HUDEP-2 (cell line): ENCODE data around the gene ERI3.

Source experiments
- DNase-seq, 76 experiments: peaks; one replicate each; lab custom pipeline; 2025; ENCODE audit not compliant: unreplicated experiment in 76 of 76; lab: John Stamatoyannopoulos, UW

The ERI3 gene

DNA sequence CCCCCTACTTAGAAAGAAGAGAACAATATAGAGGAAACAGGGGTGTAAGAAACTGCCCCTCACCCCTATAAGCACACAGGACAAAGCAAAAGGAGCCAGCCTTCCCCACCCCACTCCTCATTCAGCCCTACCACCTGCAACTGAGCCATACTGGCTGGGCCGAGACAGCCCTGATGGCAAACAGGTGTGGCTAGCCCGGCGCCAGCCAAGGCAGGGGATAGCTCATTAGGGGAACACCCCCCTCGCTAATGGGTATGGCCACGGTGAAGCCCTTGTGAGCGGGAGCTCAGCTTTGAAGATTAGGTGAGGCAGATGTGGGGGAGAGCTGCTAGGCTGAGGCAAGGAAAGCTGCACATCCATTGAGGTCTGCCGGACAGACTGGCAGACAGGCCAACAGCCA, 65.5 kb downstream of the ERI3 start:
- no peak for DNase-seq

- no peak for DNase-seq
Observed at GRCh38 chr1:44288883-44289282, 66.2 kb downstream of the ERI3 start.

- DNase-seq: no peak
Observed at GRCh38 chr1:44284184-44284583, 70.9 kb downstream of the ERI3 start.

DNA sequence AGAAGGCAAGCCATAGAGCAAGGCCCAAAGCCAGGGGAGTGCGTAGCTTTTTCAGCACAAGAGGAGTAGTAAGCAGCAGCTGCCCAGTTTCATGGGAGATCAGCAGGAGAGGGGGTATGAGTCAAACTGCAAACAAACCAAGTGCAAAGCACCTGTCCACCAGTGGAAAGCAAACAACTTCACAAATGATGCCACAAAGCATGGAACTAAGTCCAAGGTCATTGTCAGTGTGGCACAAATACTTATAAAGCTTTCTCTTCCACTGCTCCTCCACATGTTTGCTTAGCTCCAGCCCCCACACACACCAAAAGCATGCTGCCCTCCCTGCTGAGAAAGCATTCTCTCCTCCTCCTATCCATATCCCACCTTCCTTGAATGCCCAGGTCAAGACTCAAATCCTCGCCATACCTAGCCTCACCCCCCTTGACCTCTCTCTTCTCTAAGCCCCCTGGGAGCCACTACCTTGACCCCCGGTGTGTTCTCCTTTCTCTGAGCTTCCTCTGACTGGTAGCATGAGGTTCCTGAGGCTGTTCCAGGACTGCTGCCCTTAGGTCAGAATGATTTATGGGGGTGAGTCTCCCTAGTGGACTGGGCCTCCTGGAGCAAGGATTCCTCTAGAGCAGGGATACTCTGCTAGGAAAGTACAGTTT, 71.4 kb downstream of the ERI3 start:
- DNase-seq: no peak

- no peak for DNase-seq
Observed at GRCh38 chr1:44282704-44283426, 72.2 kb downstream of the ERI3 start.

DNA sequence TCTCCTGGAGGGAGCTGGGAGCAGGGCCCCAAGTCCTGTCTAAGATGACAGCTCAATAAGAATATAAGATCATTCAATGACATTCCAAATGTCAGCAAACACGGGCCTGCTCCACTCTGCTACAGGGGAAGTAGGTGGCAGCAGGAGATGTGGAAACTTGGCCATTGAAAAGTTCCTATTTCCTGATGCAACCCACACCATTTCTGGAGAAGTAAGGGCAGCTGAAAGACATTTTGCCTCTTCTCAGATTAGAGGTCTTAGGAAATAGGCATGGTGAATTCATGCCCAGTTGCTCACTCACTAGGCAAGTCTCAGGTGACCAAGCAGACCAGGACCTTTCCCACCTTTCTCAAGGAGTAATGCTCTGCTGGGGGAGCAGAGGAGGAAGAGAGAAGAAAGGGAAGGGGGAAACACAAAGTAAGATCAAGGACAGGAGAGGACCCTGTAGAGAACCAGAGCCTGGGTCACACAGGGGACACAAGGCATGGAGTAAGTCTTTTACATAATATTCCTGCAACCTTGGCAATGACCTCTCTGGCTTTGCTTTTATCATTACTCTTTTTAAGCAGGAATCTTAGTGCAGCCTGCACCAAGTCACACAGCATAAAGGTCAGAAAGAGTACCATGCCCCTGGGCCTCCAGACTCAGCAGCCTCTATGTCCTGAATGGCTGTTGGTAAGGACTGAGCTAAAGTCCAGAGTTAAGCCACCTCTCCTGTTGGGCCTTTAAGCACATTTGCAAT, 72.9 kb downstream of the ERI3 start:
- no peak for DNase-seq

GRCh38 chr1:44276901-44277300, 78.2 kb downstream of the ERI3 start:
- no peak for DNase-seq

DNA sequence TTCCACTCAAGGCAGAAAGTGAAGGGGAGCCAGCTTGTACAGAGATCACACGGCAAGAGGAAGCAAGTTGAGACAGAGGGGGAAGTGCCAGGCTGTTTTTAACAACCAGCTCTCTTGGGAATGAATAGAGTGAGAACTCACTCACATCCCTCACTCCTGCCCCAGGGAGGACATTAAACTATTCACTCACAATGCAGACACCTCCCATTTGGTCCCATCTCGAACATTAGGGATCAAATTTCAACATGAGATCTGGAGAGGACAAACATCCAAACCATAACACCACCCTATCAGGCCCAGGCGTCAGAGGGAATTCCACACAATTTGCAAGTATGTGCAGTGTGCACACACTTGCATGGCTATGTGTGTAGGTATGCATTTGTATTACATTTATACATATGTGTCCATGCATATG, 79.1 kb downstream of the ERI3 start:
- DNase-seq: no peak

DNA sequence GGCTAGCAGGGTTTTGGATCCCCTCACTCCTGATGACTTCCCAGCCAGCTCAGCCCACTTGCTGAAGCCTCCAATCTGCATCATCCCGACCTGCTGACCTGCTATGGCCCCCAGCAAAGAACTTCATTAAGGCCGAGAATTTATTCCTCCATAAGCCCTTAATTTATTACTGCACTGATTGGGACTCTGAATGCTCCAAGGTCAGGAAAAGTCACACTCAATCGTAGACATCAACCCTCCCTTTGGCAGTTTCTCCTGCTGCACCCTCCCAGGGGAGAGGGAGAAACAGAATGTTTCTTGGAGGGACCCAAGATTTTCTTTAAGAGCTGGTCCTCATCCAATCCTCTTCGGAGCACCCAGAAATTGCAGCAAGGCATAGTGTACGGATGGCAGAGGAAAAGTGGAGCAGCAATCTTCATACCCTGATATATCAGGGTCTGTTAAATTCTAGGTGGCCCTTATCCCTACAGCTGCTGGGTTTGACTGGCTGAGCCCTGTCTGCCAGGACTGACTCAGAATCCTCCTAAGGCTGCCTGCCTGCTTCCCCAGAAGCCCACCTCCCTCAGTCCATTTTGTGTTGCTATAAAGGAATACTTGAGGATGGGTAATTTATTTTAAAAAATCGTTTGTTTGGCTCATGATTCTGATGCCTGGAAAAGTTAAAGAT, 79.6 kb downstream of the ERI3 start:
- DNase-seq: no peak

GRCh38 chr1:44273560-44274350, 81.3 kb downstream of the ERI3 start:
- DNase-seq: no peak

- no peak for DNase-seq
Observed at GRCh38 chr1:44272992-44273391, 82.1 kb downstream of the ERI3 start.

- no peak for DNase-seq
Observed at GRCh38 chr1:44271646-44272045, 83.4 kb downstream of the ERI3 start.

DNA sequence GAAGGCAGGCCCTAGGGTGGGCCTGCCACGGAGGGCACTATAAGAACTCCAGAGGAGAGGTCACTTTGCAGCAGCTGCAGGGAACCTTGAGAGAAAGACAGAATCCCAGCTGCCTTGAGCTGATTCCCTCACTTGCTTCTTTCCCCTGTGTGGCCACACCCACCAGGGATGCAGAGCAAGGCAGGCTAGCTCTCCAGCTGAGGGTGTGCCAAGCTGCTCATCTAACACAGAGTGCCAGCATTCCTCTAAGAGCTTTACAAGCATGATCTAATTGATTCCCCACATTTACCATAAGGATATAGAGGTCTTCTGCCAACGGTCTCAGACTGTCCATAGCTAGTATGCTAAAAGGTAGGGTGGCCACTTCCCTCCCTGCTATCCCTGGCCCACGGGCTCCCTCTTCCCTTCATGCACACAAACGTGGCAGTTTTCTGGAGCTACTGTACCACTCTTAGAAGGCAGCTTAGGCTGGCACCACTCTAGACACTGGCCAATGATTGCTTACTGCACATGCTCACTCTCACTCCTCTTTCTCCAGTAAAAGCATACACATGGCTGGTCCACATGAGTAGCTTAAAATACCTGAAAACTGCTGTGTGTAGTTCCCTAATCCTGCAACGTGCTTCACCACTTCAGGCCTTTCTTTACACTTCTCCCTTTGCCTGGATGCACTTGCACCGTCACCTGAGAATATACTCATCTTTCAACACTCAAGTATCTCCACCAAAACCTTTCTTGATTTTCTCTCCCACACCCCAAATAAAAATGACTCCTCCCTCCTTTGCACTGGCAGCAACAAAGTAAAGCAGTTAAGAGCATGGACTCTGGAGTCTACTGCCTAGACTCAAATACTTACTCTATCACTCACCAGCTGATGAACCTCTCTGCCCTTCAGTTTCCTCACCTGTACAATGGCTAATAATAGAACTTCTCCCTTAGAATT, 84.1 kb downstream of the ERI3 start:
- DNase-seq: peak in 1 of 76 experiments; percentile 6

DNA sequence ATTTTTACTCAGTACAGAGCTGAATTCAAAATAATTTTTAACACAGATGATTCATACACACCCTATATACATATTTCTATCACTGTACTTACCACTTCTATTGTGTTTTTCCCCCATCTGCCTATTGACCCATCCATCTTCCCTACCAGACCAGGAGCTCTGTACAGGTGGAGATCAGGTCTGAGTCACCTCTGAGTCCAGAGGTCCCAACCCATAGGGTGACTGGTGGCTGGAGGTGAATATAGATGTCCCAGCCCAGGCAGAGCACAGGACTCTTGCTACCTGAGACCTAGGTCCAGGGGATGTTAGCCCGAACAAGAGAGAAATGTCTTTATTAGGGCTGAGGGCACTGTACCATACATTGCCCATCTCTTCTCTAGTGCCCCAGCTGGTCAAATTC, 87.0 kb downstream of the ERI3 start:
- no peak for DNase-seq

DNA sequence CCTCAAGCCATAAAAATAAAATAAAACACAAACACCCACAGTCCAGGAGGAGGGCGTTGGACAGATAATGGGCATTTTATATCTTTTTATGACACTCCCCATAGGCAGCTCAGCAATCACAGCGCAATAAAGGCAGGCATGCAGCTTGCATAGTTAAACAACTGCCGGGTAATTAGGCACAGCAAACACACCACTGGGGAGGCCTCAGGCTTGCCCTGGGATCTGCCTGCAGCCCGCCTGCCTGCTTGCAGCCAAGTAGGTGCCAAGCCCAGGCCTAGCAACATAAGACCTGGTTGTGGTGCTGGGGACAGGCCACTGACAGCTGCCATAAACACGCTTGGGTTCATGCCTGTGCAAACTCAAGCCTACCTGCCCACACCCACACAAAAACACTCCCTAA, 87.6 kb downstream of the ERI3 start:
- DNase-seq: no peak

DNA sequence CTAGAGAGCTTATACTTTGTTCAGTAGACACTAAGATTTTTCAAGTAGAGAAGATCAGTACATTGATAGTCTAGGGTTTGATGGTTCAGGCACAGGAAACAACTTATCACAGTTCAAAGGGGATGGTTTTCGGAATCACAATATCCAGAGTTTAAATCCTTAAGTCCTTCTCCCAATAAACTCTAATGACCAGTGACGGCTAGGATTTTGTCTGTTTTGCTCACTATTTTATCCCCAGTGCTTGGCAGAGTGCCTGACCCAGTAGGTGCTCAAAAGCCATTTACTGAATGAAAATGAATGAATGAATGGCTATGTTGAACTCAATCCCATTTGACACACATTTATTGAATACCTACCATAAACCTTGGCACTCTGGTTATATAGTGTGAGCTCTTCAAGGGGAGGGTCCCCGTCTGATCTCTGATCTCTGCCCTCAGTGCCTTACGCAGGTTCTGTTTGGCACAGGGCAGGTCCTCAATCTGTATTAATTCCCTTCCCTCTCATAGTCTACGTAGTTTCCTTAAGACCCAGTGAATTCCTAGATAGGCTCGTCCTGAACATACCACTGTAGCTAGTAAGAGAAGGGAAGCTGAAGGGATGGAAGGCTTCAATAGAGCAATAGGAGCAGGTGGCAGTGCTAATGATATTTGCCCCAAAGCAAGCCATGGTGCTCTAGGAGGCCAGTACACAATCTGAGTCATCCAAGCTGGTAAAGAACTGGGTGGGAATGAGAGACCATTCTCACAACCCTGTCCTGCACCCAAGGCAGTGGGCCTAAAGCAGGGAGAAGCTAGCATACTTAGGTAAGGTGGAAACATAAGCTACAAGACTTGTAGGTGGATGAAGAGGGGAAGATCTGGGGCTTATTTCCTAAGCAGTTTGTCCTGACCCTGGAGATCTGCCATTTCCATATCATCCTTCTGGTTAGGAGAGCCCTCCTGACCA, 88.4 kb downstream of the ERI3 start:
- no peak for DNase-seq

- no peak for DNase-seq
Observed at GRCh38 chr1:44265656-44266358, 89.2 kb downstream of the ERI3 start.

- no peak for DNase-seq
Observed at GRCh38 chr1:44264451-44264771, 90.6 kb downstream of the ERI3 start.
